HG03175 (cell line): ENCODE measurements around the gene CAPN7.

ENCODE experiments used
- ATAC-seq: cut with Tn5 transposase; IDR thresholded peaks from one replicate; pipeline ENCODE4 v1.9.1; 2021; ENCODE audit warnings: mild to moderate bottlenecking, moderate library complexity; ENCODE audit not compliant: unreplicated experiment

The CAPN7 gene

DNA sequence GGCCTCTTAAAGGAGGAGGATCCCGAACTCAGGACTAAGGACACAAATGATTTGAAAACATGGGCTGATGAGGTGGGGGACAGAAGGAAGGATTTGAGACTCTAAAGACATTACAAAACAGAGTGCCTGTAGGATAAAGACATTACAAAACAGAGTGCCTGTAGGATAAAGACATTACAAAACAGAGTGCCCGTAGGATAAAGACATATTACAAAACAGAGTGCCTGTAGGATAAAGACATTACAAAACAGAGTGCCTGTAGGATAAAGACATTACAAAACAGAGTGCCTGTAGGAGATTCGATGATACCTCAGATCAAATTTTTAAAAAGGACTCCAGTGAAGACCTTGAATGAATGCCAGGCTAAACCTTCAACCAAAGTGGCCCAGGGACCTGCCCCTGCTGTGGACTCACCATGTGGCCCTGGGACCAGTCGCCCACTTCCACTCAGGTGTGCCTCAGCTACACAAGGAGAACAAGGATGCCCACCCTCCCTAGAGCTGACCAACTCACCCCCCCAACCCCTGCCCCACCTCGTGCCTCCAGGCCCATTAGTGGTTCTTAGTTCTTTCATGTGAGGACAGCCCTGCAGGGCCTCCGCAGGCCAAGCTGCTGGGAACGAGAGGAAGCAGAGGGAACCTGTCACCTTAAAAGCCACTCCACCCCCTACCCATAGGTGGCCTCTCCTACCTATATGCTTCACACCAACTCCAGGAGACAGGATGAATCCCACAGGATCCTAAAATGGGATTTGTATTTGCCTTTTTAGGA lies 66.6 kb downstream of the CAPN7 start:
- ATAC-seq, result no peak

DNA sequence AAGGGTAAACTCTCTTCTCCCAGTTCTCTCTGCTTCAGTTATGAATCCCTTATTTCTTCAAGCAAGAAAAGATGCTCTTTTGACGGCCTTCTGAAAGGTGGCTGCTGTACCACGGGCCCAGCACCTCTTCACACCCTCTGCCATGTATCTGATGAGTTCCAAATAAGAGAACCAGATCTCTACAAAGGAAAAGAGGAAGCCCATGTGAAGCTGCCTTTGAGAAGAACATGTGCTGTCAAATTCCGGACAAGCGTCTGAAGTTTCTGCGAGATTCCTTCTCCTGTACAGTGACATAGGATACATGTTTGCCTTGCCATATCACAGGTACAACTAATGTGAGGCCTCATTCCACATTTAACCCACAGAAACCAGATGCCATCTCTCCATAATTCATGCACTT lies 67.2 kb downstream of the CAPN7 start:
- ATAC-seq, result no peak

DNA sequence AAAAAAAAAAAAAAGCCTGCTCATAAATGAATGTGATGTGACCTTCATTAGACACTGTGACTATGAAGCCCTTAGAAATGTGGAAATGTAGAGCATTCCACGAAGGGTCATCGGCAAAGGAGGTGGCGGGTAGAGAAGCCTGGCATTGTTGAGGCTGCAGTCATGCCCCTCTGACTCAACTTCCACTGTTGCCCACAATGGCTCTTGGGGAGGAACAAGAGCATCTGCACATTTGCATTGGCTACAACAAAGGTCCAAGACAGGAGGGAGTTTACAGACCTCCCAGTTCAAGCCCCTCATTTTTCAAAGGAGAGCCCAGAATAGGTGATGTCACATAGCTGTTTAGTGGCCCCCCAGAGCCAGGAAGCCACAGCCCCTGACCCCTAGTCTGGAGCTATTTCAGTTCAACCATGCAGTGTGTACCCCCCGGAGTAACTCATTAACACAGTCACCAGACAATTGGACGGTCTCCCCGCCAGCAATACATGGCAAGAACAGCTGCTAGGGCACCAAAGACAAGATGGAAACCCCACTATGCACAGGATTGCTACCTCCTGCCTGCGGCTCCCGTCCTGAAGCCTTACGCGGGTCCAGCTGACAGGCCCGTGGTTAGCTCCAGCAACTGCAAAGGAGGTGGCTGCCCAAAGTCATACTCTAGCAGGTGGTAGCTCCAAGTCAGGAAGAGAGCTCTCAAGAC lies 70.1 kb downstream of the CAPN7 start:
- ATAC-seq, result no peak

DNA sequence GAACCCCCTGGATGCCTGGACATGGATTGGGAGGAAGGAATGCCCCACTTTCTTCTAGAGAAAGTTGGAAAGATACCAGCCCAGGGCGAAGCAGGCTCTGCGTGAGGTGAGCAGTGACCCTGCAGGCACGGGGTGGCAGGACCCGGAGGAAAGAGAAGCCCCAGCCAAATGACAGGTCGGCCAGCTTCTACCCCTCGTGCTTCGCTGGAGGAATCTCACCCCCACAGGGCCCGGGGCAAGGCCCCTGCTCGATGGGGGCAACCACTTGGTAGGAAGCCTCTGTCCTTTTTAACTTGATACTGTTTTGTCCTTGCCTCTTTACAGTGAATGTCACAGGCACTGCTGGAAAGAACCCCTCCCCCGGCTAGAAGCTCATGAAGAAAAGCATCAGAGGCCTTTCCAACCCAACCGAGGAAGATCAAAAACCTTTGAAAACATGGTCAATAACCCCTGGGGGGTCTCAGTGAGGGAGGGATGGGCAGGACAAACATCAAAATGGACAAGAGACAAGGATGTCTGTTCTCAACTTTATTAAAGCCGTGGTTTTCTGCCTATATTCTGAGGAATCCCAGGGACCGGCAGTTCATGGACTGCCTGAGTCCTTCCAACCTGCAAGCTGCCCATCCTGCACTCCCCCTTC lies 71.9 kb downstream of the CAPN7 start:
- no peak for ATAC-seq

DNA sequence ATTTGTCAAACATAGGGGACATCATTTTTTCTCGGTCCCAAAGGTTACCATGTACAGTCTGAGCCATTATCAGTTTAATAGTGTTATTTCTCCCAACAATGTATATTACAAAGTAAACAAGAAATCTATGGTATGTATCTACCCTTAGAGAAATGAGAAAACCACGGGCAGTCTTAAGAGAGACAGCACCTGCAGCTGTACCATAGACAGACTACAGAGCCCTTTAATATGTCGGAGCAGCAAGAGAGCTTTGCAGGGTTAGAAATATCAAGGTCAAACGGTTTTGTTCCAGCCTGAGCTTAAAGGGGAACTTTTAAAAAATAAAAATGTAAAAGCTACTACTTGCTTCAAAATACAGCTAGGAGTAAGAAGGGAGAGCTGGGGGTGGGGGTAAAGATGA lies 73.2 kb downstream of the CAPN7 start:
- ATAC-seq, result no peak

DNA sequence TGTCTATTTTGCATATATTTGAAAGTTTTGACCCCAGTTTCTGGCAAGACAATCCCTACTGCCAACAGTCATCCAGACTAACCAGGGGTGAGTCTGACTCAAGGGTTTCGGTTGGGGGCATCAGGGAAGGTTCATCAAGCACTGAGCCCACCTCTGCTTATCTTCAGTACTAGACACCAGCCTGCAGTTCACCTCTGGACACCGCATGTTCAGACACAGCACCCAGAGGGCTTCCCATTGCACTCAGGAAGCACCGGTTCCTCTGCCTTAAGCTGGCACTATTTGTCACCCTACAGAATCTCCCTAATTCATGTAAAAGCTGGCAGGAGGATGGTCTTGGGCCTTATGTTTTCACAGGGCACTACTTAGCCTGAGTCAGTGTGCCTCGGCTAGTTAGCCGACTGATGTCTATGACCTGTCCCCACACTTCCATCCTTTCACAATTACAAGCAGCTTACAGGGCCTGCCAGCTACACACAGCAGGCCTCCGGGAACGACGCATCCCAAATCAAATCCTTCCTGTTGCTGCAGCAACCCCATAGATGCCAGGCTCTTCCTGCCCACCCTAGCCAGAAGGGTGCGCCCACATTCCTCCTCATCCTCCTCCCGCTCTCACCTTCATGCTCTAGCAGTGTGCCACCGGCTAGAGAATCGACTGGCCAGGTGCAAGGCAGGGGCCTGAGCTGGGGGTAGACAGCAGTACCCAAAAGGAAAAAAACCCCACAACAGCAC lies 73.8 kb downstream of the CAPN7 start:
- no peak for ATAC-seq

DNA sequence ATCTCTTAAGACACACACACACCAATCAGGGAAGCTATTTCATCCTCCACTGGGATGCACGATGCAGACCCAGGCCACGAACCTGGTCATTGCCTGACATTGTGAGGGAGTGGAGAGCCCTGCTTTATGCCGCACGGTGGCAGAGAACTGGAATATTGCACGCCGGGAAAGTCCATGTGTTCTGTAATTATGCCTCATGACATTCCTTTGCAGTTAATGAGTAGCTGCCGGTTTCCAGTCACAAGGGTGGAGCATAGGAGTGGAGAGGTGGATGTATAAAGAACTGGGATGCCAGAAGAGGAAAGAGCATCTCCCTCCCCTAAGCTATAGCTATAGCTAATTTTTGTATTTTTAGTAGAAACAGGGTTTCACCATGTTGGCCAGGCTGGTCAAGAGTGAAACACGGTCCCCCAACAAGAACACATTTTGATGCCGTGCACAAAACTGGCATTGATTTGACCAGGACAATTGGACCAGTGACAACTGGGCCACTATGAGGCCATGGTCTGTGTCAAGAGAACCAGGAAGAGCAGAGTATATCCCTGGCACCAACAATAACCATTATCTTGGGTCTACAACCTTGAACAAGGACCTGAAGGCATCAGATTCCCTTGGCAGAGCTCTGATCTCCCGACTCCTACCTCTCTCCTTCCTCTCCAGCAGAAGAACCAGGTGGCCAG lies 74.9 kb downstream of the CAPN7 start:
- ATAC-seq, result no peak

DNA sequence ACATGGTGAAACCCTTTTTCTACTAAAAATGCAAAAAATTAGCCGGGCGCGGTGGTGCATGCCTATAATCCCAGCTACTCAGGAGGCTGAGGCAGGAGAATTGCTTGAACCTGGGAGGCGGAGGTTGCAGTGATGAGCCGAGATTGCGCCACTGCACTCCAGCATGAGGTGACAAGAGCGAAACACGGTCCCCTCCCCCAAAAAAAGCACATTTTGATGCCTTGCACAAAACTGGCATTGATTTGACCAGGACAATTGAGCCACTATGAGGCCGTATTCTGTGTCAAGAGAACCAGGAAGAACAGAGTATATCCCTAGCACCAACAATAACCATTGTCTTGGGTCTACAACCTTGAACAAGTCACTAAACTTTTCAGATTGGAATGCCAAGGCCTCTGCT lies 75.8 kb downstream of the CAPN7 start:
- ATAC-seq, result no peak

DNA sequence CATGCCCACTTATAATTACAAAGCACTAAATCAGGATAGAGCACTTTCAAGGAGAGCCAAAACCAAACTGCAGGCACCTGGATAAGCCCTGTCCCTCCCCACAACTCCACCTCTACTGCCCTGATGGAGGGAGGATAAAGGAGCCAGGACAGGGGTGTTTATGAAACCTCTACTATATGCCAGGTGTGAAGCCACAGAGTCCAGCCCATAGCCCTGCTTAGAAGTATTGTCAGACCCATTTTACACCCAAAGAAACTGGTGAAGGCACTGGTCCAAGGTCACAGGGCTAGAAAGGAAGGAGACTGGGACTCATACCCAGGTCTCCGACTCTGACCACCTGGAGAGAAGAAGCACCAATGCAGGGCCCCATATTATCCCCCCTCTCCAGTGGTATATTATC lies 77.7 kb downstream of the CAPN7 start:
- ATAC-seq, result no peak

DNA sequence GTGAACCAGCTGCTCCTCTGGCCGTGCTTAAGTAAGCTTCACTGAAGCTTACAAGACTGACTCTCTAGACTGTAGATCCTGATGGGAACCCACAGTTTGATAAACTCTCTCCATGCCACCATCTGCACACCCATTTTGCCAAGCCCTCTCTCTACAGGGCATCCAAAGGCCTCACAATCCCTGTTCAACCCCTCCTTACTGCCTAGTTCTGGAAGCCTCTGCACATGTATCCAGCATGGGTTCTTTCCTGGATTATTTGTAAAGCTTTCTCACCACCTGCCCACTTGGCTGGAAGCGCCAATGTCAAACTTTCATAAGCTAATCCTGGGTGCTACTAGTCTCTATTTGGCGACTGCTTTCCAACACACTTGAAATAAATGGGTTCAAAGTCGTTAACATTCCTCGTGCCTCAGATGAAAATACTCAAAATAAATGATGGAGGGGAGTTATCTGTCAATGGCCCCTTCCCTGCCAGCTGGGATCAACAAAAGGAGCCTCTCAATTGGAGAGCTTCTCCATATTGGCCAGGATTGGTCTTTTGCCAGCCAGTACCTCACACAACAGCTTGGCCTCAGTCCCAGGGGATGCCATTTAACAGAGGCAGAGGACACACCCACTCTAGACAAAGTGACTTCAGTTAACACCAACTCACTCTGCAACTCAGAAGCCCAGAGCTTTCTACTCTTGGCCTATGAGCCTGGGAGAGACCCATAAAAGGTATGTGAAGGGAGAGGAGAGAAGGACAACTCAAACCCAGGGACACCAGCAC lies 78.3 kb downstream of the CAPN7 start:
- no peak for ATAC-seq

DNA sequence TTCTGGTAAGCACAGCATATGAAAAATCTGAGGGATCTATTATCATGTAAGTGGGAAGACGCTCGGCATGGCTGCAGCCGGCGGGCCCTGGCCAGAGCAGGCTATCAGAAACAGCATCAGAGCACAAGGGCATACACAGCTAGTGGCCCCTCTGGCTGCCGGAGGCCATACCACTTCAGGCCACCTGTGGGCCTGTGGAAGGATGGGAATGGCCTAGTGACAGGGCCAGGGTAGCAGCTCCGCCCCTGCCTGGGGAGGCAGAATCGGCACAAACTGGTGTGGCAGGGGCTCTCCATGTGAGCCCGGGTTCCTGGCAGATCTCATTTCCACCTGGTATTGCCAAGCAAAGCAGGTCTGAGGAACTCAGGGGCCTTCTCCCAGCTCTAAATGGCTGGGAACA lies 80.0 kb downstream of the CAPN7 start:
- no peak for ATAC-seq

DNA sequence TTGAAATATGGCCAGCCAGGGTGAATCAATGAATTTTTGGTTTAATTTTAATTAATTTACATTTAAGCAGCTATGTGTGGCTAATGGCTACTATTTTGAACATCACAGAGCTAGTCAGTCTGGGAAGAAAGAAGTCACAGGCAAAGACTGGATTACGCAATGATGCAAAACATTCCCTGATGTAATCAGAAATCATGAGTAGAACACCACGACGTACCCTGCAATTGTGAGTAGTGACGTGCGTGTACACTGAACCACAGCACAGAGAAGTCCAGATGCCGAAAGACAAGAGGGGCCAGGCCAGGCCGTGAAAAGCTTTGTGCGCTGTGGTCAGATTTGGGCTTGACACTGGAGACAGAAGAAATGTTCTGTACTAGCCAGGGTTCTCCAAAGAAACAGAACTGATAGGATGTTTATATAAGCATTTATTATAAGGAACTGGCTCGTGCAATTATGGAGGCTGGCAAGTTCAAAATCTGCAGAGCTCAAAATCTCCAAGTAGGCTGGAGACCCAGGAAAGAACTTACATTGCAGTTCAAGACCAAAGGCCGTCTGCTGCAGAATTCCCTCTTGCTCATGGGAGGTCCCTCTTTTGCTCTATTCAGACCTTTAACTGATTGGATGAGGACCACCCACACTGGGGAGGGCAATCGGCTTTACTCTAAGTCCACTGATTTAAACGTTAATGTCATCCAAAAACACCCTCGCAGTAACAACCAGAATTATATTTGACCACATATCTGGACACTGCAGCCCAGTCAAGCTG lies 81.7 kb downstream of the CAPN7 start:
- no peak for ATAC-seq

DNA sequence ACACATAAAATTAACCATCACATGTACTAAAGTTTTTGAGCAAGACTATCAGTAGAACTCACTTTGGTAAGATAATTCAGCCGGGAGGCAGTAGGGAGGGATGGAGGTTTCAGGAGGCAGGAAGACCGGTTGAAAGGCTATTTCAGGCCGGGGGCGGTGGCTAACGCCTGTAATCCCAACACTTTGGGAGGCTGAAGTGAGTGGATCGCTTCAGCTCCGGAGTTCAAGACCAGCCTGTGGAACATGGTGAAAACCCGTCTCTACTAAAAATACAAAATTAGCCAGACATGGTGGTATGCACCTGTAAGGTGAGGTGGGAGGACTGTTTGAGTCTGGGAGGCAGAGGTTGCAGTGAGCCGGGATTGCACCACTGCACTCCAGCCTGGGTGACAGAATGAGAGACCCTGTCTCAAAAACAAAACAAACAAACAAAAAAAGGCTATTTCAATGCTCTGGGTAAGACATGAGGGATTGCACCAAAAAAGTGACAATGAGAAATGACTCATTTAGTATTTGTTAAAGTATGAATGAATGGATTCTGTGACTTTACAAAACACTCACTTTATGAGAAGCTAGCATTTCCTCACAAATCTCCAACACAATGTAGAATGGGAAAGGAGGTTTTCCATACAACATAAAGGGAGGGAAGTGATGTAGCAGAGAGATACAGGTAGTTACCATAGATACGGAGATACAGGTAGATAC lies 82.4 kb downstream of the CAPN7 start:
- ATAC-seq, result no peak

DNA sequence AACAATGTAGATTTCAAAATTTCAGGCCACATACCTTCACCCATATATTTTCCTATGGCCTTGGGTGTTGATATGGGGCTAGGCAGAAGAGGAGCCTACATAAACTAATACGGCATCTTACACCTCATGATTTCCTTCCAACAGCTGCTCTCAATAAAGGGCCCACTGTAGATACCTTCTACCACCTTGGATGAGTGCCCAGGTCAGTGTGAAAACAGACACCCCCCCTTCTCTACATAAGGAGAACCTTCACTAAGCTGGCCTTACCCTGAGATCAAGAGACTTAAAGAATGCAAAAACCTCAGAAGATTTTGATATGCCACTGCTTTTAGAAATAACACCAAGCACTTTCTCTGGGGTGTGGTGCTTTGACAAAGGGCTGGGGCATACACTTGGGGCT lies 83.6 kb downstream of the CAPN7 start:
- no peak for ATAC-seq

DNA sequence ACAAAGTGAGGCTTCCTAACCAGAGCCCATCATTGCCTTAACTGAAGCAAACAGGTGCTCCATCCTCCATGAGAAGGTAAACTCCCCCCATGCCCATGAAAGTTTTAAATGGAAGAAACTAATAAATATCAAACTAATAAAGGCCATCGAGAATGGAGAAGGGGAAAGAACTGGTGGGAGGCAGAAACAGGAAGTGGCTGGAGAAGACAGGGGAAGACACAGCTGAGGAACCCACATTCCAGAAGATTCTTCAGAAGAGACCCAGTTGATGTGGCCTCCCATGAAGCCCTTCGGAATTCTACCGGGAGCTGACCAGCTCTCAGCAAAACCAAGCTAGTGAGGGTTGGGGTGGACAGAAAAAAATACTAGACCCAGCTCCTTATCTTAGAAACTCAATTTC lies 84.7 kb downstream of the CAPN7 start:
- ATAC-seq, result no peak

DNA sequence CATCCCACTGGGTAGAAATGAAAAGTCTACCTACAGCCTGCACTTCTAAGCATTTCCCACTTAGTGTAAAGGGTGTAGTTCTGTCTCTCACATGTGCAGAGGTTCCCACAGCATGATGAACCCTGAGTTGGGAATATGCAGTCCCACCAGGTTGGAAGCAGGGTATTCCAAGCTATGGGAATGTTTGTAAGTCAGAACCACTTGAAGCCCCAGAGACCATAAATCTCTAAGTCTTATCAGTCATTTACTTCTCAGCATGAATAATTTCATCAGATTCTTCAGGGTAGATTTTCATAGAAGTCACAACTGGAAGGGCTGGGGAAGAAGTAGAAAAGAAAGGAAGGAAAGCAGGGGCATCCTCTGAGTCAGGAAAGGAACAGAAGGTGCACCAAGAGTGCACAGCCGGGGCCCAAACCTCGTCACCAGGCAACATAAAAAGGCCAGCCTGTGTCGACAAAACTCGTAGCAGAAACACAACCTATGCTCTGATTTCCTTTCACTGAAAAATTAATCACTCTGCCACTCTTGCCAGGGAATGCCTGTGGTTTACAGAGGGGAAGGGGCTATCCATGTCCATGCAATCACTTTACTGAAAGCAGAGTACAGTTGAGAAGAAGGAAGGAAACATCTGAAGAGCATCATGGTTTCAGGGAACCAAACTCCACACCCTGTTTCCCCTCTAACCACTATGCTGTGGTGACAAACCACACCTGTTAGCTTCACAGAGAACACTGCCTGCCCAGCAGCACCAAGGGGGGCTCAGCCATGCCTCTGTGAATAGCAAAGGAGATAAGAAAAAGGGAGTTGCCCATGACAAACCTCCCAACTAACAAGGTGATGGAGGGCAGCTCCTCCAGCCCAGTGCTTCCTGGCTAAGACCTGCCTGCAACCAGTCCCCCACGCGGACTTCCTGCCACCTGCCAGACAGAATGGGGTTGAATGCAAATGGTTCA lies 85.8 kb downstream of the CAPN7 start:
- peak; percentile 90 for ATAC-seq

DNA sequence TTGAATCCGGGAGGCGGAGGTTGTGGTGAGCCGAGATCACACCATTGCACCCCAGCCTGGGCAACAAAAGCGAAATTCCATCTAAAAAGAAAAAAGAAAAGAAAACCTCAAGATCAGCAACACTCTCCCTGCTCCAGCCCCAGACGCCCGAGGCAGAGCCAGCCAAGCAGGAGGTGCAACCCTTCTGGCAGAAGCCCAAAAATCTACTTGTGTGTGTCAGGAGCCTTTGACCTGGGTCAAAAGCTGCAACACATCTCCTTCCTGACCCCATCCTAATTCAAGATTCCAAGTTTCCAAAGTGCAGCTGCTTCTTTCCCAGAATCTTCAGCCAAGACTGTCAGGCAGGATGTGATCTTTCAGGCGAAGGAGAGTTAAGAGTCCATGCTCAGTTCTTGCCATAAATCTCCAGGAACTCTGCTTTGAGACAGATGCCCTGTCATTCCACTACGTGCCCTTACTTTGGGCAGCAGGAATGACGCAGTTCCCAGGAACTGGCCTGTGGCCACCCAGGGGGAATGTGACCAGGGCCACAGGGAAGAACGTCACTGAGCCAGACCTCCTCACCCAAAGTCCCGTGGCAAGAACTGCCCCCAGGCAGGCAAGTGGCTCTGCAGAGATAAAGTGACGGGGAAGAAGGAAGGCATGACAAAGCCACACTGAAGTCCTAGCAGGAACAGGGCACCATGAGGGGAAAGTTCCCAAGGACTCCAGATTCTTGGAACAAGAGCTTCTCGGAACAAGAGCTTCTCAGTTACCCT lies 86.9 kb downstream of the CAPN7 start:
- no peak for ATAC-seq
